HG02588 (cell line): ENCODE measurements around the gene ABTB1.

Experiments used
- ATAC-seq: cut with Tn5 transposase; IDR thresholded peaks from one replicate; pipeline ENCODE4 v1.9.1; 2021; ENCODE audit warnings: mild to moderate bottlenecking, moderate library complexity; ENCODE audit not compliant: unreplicated experiment

Gene ABTB1

DNA sequence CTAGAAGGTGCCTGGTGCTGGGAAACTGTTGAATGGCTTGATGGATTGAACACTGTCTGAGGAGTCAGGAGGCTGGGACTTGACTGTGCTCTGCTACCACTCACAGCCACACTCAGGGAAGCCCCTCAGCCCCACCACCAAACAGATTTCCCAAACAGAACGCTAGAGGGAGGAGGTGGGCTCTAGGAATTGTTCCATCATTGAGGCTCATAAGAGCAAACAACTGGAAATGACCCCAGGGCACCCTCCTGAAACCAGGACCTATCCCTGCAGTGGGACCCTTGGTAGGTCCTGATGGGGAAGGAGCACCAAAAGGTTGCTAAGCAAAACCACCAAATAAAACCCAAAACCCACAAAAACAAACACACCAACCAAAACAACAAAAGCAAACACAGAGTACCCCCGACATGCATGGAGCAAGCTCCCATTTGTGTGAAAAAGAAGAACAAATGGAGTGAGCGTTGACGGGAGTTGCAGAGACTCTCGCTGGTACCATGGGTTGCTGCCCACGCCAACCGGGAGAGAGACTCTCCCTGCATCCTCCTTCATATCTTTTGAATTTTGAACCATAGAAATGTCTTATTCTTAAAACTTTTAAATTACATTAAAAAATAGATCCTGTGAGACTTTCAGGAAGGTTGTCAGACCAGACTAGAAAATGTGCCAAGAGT is 45.6 kb downstream of the ABTB1 start:
- no peak for ATAC-seq

DNA sequence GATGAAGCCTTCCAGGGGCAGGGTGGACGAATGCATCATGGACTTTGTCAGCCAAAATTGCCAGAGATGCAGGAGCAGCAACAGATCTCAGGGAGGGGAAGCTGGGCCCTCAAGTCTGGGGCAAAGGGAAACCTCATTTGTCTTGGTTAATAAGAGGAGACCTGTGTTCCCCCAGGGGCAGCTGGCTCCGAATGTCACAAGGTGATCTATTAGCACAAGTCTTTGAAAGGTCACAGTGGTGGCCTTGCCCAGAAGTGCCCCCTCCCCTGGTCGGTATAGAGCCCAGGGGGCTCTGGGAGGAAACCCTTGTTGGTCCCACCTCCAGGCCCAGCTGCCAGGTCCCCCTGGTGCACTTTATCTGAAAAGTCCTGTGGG is 46.2 kb downstream of the ABTB1 start:
- no peak for ATAC-seq

DNA sequence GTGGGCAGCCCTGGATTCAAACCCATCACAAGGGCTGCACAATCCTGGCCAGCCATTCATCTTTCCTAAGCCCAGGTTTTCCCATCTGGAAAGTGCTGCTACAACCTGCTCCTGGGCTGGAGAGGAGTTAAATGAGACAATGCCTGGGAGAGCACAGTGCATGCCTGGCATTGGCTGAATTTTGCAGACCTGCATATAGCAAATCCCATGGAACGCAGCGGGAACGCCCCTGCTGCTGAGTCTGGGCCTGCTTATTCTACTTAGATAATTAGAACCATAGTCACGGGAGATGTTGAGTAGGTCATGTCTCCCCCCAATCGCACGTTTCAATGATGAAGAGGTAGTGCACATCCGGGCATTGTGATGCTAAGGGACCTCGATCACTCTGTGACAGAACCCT is 46.6 kb downstream of the ABTB1 start:
- ATAC-seq: no peak

DNA sequence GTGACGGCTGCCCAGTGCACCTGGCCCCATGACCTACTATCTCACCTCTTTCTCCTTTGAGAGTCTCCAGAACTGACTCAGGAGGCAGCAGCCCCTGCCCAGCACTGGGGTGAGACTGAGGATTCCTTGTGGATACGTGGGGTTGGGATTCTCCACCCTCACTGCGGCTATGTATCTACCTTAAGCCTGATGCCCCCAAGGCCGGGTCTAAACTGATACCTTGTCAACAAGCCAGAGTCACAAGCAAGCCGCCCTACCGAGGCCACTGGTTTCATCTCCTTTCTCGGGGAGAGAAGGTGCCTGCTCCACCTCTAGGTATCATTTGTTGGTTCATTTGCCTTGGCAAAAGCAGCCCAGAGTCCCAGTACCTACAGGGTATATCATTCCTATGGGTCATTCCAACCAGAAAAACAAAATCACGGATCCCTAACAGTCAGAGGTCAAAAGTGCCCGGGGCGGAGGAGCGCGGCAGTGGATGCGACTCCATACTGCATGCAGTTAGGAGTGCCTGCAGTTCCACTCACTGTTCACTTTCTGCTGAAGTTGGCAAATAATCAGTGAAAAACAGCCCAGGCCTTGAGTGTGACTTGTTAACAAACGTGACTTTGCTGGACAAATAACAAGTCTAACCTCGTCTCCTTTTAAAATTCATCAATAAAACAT is 47.5 kb downstream of the ABTB1 start:
- ATAC-seq: no peak

DNA sequence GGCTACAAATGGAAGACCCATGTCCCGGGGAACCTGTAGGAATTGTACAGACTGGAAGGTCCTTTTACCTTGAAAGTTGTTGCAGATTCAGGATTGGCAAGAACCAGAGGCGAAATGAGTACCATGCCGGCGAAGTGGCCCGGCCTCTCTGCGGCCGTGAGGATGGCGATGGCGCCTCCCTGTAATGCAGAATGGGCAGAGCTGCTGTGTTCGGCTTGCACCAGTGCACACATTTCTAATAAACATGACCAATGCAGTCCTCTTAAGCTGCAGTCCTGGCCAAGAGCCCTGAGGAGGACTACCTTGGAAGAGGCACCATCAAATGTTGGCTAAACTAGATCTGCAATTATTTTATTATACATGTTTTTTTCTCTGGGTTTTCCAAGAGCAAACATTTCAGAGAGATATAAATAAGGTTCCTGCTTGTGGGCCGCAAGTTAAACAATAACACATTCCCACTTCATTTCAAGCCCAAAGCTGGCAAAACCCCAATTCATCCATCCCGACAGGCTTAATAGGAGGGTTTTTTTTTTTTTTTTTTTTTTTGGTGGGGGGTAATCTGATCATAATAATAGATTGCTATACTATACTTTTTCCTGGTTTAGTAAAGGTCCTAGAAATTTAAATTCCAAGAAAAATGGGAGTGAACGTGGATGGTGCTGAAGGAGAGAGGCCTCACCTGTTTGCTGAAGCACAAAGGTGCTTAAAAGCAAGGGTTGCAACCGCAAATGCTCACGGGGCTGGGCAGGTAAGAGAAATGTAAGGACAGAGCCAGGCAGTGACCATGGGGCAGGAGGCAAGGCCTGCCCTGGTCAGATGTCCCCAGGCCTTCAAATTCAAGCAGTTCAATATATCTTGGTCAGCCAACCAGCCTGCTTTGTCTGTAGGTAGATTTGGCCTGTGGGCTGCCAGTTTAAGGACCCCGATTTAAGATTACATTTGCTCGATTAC is 48.5 kb downstream of the ABTB1 start:
- ATAC-seq: no peak

DNA sequence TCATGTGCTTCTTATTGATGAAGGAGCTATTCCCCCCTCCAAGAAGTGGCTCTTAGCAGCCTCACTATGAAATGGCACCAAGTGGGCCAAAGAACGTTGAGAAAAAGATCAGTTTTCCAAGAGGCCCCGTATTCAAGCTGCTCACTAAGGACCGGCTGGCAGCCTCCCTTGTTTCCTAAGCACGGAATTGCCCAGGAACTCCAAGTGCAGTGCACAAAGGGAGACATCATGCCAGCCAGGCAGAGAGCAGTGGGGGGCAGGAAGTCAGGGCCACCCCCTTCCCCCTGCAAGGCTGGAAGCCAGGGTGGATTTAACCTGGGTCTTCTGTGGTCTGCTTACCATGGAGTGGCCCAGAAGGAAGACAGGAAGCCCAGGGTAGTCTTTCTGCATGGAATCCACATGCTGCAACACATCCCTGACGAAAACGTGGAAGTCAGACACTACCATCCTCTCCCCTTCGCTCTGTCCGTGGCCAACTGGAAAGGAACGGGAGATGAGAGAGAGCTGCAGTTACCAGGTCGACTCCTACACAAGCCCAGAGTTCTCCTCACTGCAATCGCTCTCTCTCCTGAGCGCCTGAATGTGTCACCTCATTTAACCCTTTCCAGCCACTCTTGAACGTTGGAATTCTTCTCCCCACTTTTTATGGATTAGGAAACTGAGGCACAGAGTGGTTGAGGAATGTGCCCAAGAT is 49.5 kb downstream of the ABTB1 start:
- ATAC-seq: no peak

DNA sequence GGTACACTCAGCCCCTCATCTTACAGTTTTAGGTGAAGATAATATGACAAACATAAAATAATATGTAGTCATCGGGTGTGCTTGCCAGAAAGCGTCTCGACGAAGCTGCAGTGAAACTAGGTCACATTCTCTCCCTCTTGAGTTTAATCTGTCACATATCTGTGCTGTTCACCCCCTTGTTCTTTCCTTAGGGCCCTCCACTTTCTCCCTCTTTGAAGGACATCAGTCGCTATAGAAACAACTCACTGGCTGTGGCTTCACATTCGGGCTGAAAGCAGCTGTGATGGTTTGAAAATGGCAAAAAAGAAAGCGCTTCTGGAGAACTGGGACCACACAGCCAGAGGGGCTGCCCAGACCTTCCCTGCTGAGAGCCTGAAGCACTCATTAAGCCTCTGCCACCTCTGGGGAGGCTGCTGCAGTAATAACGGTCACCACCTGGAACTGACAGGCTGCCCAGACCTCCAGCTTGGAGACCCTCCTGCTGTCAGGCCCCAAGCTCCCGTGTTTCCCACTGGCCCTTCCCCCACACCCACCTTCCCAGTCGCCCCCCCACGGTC is 50.3 kb downstream of the ABTB1 start:
- no peak for ATAC-seq

DNA sequence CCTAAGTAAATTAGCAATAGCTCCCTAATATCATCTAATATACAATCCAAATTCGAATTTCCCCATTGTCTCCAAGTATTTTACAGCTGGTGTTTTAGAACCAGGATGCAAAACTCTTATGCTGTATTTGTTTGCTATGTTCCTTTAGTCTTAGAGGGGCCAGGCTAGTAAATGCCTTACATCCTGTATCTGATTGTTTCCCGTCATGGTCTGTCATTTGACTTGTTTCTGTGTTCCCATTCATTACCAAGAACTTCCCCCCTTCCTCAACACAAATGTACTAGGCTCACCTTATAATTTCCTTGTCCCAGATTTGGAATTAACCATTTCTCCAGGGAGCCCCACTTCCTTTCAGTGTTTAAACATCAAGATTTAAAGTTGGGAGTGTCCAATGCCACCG is 54.1 kb downstream of the ABTB1 start:
- ATAC-seq: no peak

DNA sequence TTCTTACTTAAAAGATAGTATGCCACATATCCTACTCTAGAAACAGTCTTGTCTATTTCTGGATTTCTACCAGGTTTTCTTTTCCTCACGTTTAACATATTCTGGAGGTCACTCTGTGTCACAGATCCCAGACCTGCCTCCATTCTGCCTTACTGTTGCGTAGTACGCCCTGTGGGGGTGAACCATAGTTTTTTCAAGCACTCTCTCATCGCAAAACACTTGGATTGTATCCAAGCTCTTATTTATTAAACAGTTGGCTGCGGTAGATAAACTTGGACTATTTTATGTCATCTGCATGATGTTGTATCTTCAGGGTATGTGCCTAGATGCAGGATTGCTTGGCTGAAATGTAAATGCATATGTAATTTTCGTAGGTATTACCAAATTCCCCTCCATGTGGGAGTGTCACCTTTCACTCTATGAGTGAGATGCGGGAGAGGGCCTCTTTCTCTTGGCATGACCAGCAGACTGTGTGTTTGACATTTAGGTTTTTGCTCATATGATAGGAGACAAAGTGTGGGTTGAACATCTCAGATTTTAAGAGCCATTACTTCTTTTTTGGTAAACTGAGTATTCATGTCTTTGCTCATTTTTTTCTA is 55.8 kb downstream of the ABTB1 start:
- no peak for ATAC-seq

DNA sequence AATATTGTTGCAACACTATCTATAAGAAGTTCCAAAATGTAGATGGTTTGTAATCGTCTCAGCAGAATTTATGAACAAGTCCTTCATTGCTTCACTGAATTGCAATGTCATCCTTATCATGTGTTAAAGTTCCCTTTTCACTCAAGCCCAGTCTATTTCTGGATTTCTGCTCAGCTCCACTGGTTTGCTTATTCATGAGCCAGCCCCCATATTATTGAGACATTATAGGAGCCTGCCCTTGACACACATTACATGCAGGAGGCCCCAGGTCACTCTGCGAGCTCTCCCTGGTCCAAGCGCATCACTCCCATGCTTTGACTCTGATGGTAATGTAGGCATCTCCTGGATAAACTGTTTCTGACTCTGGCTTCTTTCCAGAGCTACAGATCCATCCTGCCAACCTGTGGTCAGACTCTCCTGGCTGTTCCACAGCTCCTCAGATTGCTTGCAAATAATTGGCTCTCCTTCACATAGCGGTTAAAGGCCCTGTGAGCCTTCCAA is 56.9 kb downstream of the ABTB1 start:
- no peak for ATAC-seq

DNA sequence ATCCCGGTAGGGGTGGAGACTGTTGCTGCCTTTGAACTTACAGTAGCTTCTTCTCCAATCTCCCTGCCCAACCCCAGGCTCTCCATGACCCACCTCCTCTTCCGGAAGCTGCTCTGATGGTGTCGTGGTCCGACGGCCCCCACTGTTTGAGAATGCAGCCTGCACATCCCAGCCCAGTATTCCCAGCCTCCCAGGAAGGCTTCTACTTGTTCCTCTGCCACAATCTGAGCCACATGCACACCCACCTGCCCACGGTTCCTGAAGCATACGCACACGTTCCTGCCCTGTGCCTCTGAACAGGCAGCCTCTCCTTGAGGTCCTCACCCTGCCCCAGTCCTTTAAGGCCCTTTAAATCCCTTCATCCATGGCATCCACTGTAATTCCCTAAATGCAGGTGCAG is 57.4 kb downstream of the ABTB1 start:
- ATAC-seq: no peak
